ENCODE data around the gene SLC34A3.

The SLC34A3 gene

DNA sequence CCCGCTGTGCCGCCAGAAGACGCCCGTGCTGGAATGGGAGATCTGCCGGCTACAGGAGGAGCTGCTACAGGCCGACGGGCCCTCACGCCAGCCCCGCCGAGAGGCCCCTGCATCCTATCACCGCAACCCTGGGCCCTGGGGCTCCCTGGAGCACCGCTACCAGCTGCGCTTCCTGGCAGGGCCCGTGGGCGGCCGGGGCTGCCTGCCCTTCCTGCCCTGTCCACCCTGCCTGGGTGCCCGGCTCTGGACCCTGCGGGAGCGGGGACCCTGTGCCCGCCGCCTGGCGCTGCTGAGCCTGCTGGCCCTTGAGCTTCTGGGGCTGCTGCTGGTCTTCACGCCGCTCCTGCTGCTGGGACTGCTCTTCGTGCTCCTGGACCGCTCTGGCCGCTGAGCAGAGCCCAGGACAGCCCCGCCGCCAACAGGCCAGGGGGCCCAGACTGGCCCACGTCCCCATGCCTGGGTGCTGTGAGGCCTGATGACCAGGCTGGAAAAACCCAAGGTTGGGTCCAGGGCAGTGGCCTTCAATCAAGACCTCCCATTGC is 12.4 kb upstream of the SLC34A3 start:
- Histone ChIP-seq H3K4ac (ENCODE audit: low read depth, low read length) (no peak overlapping the region), H3K36me3 (ENCODE audit: control insufficient read depth in 1 of 2, insufficient read depth in 2 of 2, low read length in 2 of 2) (peaks cover 37 to 40% of the 10 kb centered on the region in 2 experiments), H3K18ac (ENCODE audit: low read length) (no peak overlapping the region), H2BK12ac (ENCODE audit: low read length) (no peak overlapping the region), H3K4me2 (ENCODE audit: low read length) (no peak overlapping the region), H4K12ac (ENCODE audit: low read depth, low read length) (no peak overlapping the region), H3K9ac (ENCODE audit: low read length) (no peak overlapping the region), H2AFZ (ENCODE audit: insufficient read depth, low read length, poor library complexity) (no peak overlapping the region), H3K4me1 (ENCODE audit: control insufficient read depth in 1 of 2, insufficient read depth in 2 of 2, low read length in 2 of 2) (peaks cover 18 to 21% of the 10 kb centered on the region in 2 experiments), H3K79me1 (ENCODE audit: low read length) (peaks cover 5% of the 10 kb centered on the region), H3K4me3 (ENCODE audit: low read depth, low read length) (no peak overlapping the region), H2BK120ac (ENCODE audit: insufficient read depth, low read length, poor library complexity) (no peak overlapping the region), H3K9me3 (ENCODE audit: insufficient read depth, low read depth, low read length) (no peaks in the 10 kb centered on the region), H3K23ac (ENCODE audit: low read length) (no peak overlapping the region), H3K79me2 (ENCODE audit: control insufficient read depth, insufficient read depth, low read length, poor library complexity) (no peaks in the 10 kb centered on the region), H3K27me3 (ENCODE audit: insufficient read depth, low read length) (no peaks in the 10 kb centered on the region), H4K8ac (ENCODE audit: low read depth, low read length) (no peak overlapping the region), H3K14ac (ENCODE audit: low read length) (no peak overlapping the region), H4K91ac (ENCODE audit: low read depth, low read length) (no peak overlapping the region), H2BK5ac (ENCODE audit: low read depth, low read length, poor library complexity) (no peak overlapping the region), H3K27ac (ENCODE audit: low read depth, low read length) (no peak overlapping the region), H2AK5ac (ENCODE audit: low read length) (no peak overlapping the region)
- WGBS (ENCODE audit: extremely low coverage, insufficient coverage, insufficient read length) = no CpG with 5 or more reads among the region's 30 CpGs
- DNase-seq = no peak

DNA sequence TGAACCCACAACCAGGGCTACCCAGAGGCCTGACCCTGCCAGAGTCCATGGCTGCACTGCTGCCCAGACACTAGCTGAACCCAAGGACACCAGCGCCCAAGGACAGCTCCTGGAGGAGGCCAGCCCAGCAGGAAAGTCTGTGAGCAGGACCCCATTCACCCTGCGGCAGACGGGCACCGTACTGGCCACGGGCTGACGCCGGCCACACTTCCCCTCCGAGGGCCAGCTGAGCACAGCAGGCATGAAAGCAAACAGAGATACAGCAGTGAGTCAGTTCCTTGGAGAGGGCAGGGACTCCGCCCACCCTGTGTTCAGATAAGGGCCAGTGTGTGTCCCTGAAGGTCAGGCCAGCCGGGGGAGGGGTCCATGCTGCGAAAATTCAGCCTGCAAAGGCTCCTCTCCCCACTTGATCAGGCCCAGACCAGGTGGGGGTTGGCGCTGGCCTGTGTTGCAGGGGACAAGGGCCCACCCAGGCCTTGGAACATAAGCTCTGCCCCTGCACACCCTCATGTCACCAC is 11.9 kb upstream of the SLC34A3 start:
- Histone ChIP-seq H3K4ac (ENCODE audit: low read depth, low read length) (no peak overlapping the region), H3K4me1 (ENCODE audit: control insufficient read depth in 1 of 2, insufficient read depth in 2 of 2, low read length in 2 of 2) (peaks cover 18 to 21% of the 10 kb centered on the region in 2 experiments), H3K27me3 (ENCODE audit: insufficient read depth, low read length) (no peaks in the 10 kb centered on the region), H3K36me3 (ENCODE audit: control insufficient read depth in 1 of 2, insufficient read depth in 2 of 2, low read length in 2 of 2) (peaks cover 31 to 35% of the 10 kb centered on the region in 2 experiments), H2BK5ac (ENCODE audit: low read depth, low read length, poor library complexity) (no peak overlapping the region), H4K8ac (ENCODE audit: low read depth, low read length) (no peak overlapping the region), H3K14ac (ENCODE audit: low read length) (no peak overlapping the region), H3K79me2 (ENCODE audit: control insufficient read depth, insufficient read depth, low read length, poor library complexity) (peaks cover 2% of the 10 kb centered on the region), H3K79me1 (ENCODE audit: low read length) (peaks cover 8% of the 10 kb centered on the region), H3K4me3 (ENCODE audit: low read depth, low read length) (no peak overlapping the region), H2AK5ac (ENCODE audit: low read length) (no peak overlapping the region), H4K12ac (ENCODE audit: low read depth, low read length) (no peak overlapping the region), H3K23ac (ENCODE audit: low read length) (no peak overlapping the region), H4K91ac (ENCODE audit: low read depth, low read length) (no peak overlapping the region), H3K9ac (ENCODE audit: low read length) (no peak overlapping the region), H3K4me2 (ENCODE audit: low read length) (no peak overlapping the region), H2BK12ac (ENCODE audit: low read length) (no peak overlapping the region), H2BK120ac (ENCODE audit: insufficient read depth, low read length, poor library complexity) (no peak overlapping the region), H3K18ac (ENCODE audit: low read length) (no peak overlapping the region), H2AFZ (ENCODE audit: insufficient read depth, low read length, poor library complexity) (no peak overlapping the region), H3K27ac (ENCODE audit: low read depth, low read length) (no peak overlapping the region), H3K9me3 (ENCODE audit: insufficient read depth, low read depth, low read length) (no peaks in the 10 kb centered on the region)
- DNase-seq = peak; percentile 43 to 50
- no CpG with 5 or more reads among the region's 12 CpGs for WGBS (ENCODE audit: extremely low coverage, insufficient coverage, insufficient read length)

DNA sequence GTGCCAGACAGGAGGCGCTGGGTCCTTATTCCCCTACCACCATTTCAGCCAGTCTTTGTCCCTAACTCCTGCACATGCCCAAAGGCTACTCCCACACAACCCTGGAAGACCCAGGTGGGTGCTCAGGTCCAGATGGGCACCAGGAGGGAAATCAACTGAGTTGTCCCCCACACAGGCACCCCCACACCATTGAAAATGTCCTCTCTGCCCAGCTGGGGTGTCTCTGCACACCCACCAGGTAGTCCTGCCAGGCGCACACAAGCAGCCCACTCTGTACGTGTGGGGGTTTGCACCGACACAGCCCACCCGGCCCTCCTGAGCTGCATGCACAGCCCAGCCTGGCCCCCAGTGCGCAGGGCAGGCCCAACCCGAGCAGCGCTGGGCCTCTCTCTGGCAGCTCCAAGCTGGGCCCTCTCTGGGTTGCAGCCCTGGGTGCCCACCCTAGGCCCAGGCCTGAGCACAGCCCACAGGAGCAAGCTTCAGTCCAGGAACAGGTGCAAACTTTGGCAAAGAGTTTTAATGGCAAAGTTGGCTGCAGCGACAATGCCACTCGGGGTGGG is 10.9 kb upstream of the SLC34A3 start:
- Histone ChIP-seq H3K79me1 (ENCODE audit: low read length) (peaks cover 8% of the 10 kb centered on the region), H2AFZ (ENCODE audit: insufficient read depth, low read length, poor library complexity) (no peak overlapping the region), H2AK5ac (ENCODE audit: low read length) (no peak overlapping the region), H4K8ac (ENCODE audit: low read depth, low read length) (no peak overlapping the region), H3K9ac (ENCODE audit: low read length) (no peak overlapping the region), H3K79me2 (ENCODE audit: control insufficient read depth, insufficient read depth, low read length, poor library complexity) (peaks cover 2% of the 10 kb centered on the region), H3K9me3 (ENCODE audit: insufficient read depth, low read depth, low read length) (no peaks in the 10 kb centered on the region), H3K14ac (ENCODE audit: low read length) (no peak overlapping the region), H2BK12ac (ENCODE audit: low read length) (no peak overlapping the region), H4K12ac (ENCODE audit: low read depth, low read length) (no peak overlapping the region), H3K27me3 (ENCODE audit: insufficient read depth, low read length) (no peaks in the 10 kb centered on the region), H3K27ac (ENCODE audit: low read depth, low read length) (no peak overlapping the region), H3K23ac (ENCODE audit: low read length) (no peak overlapping the region), H4K91ac (ENCODE audit: low read depth, low read length) (no peak overlapping the region), H3K4ac (ENCODE audit: low read depth, low read length) (no peak overlapping the region), H3K36me3 (ENCODE audit: control insufficient read depth in 1 of 2, insufficient read depth in 2 of 2, low read length in 2 of 2) (peaks cover 22 to 25% of the 10 kb centered on the region in 2 experiments), H3K4me1 (ENCODE audit: control insufficient read depth in 1 of 2, insufficient read depth in 2 of 2, low read length in 2 of 2) (peaks cover 21 to 24% of the 10 kb centered on the region in 2 experiments), H3K4me2 (ENCODE audit: low read length) (no peak overlapping the region), H3K4me3 (ENCODE audit: low read depth, low read length) (no peak overlapping the region), H2BK120ac (ENCODE audit: insufficient read depth, low read length, poor library complexity) (no peak overlapping the region), H2BK5ac (ENCODE audit: low read depth, low read length, poor library complexity) (no peak overlapping the region), H3K18ac (ENCODE audit: low read length) (no peak overlapping the region)
- WGBS (ENCODE audit: extremely low coverage, insufficient coverage, insufficient read length) = no CpG with 5 or more reads among the region's 10 CpGs
- no peak for DNase-seq

DNA sequence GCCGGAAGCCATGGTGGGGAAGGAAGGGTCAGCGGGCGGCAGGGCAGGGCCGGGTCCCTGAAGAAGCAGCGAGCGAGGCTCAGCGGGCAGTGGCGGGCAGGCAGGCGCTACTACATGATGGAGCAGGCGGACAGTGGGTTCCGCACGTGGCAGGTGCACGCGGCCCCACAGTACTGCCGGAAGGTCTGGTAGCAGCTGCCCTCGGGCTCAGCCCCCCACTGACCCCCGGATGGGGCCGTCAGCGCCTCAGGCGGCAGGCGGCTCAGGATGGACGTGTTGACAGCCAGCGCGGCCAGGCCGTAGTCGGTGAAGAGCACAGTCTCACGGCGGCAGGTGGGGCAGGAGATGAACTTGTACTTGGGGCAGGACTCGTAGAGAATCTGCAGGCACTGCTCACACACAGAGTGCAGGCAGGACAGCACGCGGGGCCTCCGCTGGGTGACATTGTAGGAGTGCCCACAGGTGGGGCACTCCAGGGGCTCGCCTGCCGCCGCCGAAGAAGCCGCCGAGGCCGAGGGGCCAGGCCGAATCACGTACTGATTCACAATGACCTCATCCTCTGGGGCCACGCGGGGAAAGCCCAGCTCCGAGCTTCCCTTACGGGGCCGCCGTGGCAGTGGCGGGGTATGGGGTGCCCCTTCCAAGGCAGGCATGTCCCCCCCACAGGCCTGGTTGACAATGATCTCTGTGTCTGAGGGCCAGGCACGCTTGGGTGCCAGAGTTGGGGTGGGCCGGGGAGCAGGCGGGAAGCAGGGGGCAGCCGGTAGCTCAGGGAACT is 10.2 kb upstream of the SLC34A3 start:
- Histone ChIP-seq H3K18ac (ENCODE audit: low read length) (no peak overlapping the region), H3K4me2 (ENCODE audit: low read length) (no peak overlapping the region), H2BK5ac (ENCODE audit: low read depth, low read length, poor library complexity) (no peak overlapping the region), H3K9me3 (ENCODE audit: insufficient read depth, low read depth, low read length) (no peaks in the 10 kb centered on the region), H3K79me2 (ENCODE audit: control insufficient read depth, insufficient read depth, low read length, poor library complexity) (peaks cover 2% of the 10 kb centered on the region), H3K27ac (ENCODE audit: low read depth, low read length) (no peak overlapping the region), H2AK5ac (ENCODE audit: low read length) (no peak overlapping the region), H4K91ac (ENCODE audit: low read depth, low read length) (no peak overlapping the region), H2AFZ (ENCODE audit: insufficient read depth, low read length, poor library complexity) (no peak overlapping the region), H3K4me1 (ENCODE audit: control insufficient read depth in 1 of 2, insufficient read depth in 2 of 2, low read length in 2 of 2) (peaks cover 21 to 24% of the 10 kb centered on the region in 2 experiments), H4K12ac (ENCODE audit: low read depth, low read length) (no peak overlapping the region), H4K8ac (ENCODE audit: low read depth, low read length) (no peak overlapping the region), H3K36me3 (ENCODE audit: control insufficient read depth in 1 of 2, insufficient read depth in 2 of 2, low read length in 2 of 2) (peaks cover 16 to 18% of the 10 kb centered on the region in 2 experiments), H2BK120ac (ENCODE audit: insufficient read depth, low read length, poor library complexity) (no peak overlapping the region), H3K14ac (ENCODE audit: low read length) (no peak overlapping the region), H3K4me3 (ENCODE audit: low read depth, low read length) (no peak overlapping the region), H3K79me1 (ENCODE audit: low read length) (peaks cover 8% of the 10 kb centered on the region), H3K9ac (ENCODE audit: low read length) (no peak overlapping the region), H3K23ac (ENCODE audit: low read length) (no peak overlapping the region), H3K27me3 (ENCODE audit: insufficient read depth, low read length) (no peaks in the 10 kb centered on the region), H2BK12ac (ENCODE audit: low read length) (no peak overlapping the region), H3K4ac (ENCODE audit: low read depth, low read length) (no peak overlapping the region)
- no peak for DNase-seq
- no CpG with 5 or more reads among the region's 52 CpGs for WGBS (ENCODE audit: extremely low coverage, insufficient coverage, insufficient read length)

Measured in trophoblast cell (in vitro differentiated cells and primary cell).